GM23338 (cell line): ENCODE data around the gene CHRNA10.

Experiments used
- CREB1 ChIP-seq: fragments of 250-450 bp; sonication (Bioruptor Pico); IDR thresholded peaks from 2 replicates; pipeline ENCODE4 v1.5.0; 2020; ENCODE audit warnings: low read depth, mild to moderate bottlenecking, moderate library complexity
- CTCF ChIP-seq, 2 experiments: fragments of 200-600 bp in 1 of 2; sonication (generic) in 1 of 2; conservative IDR thresholded peaks; 2 replicates each; pipeline versions ENCODE4 v1.5.1 to v1.6.1; 2016 to 2017; ENCODE audit warnings: antibody characterized with exemption in 2 of 2, low read depth in 2 of 2, mild to moderate bottlenecking in 2 of 2, moderate library complexity in 1 of 2
- EZH2 ChIP-seq: fragments of 200-600 bp; sonication (generic); IDR thresholded peaks from one replicate; pipeline ENCODE4 v1.8.0; 2017; ENCODE audit warnings: antibody characterized with exemption, mild to moderate bottlenecking, low read depth; ENCODE audit not compliant: unreplicated experiment
- EZH2phosphoT487 ChIP-seq: fragments of 200-600 bp; sonication (generic); IDR thresholded peaks from one replicate; pipeline ENCODE4 v1.8.1; 2018; ENCODE audit warnings: antibody characterized with exemption; ENCODE audit not compliant: unreplicated experiment
- JUNB ChIP-seq: IDR thresholded peaks from one replicate; pipeline ENCODE4 v1.6.1; 2016; ENCODE audit warnings: antibody characterized with exemption; ENCODE audit not compliant: unreplicated experiment
- NANOG ChIP-seq: IDR thresholded peaks from 2 replicates; pipeline ENCODE4 v1.6.1; 2016; ENCODE audit warnings: antibody characterized with exemption, borderline replicate concordance
- POLR2AphosphoS5 ChIP-seq: IDR thresholded peaks from 2 replicates; pipeline ENCODE4 v1.6.1; 2016; ENCODE audit warnings: antibody characterized with exemption, low read depth
- REST ChIP-seq: IDR thresholded peaks from one replicate; pipeline ENCODE4 v1.6.1; 2018; ENCODE audit warnings: antibody characterized with exemption; ENCODE audit not compliant: unreplicated experiment
- STAT1 ChIP-seq: IDR thresholded peaks from one replicate; pipeline ENCODE4 v1.6.1; 2016; ENCODE audit warnings: antibody characterized with exemption; ENCODE audit not compliant: unreplicated experiment
- ZNF114 ChIP-seq: fragments of 250-450 bp; sonication (Bioruptor Pico); IDR thresholded peaks from 2 replicates; pipeline ENCODE4 v1.5.0; 2020; ENCODE audit warnings: mild to moderate bottlenecking, moderate library complexity
- ZNF331 ChIP-seq: fragments of 250-450 bp; sonication (Bioruptor Pico); IDR thresholded peaks from 2 replicates; pipeline ENCODE4 v1.5.0; 2020; ENCODE audit warnings: low read depth, mild to moderate bottlenecking, moderate library complexity
- ZNF462 ChIP-seq: fragments of 250-450 bp; sonication (Bioruptor Pico); IDR thresholded peaks from 2 replicates; pipeline ENCODE4 v1.5.0; 2020; ENCODE audit warnings: mild to moderate bottlenecking, moderate library complexity
- TF ChIP-seq, protein P1 (sequence below): IDR thresholded peaks from 2 replicates; pipeline ENCODE4 v1.6.1; 2016; ENCODE audit warnings: antibody characterized with exemption

DNA sequence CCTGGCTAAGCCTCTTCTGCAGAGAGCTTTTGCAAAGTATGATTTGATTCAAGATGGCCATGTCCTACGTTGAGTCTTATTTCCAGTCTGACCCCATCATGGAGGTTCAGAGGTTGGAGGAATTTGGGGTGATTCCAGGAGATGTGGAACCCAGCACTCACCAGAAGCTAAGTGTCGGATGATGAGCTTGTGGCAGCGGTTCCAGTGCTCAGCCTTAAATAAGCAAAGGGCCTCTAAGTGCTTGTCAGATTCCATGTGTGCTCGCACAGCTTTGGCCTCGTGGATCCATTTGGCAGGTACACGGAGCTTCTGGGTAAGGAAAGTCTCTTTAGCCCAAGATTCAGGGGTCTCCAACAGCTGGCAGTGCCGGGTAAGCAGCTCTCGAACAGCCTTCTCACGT is 11.9 kb upstream of the CHRNA10 start:
- no peak for TF ChIP-seq POLR2AphosphoS5
- no peak for TF ChIP-seq CTCF (conservative IDR thresholded peaks at IDR 0.05; ENCODE audit: low read depth in 2 of 2)
- no peak for TF ChIP-seq ZNF331
- TF ChIP-seq JUNB, result no peak
- TF ChIP-seq REST, result no peak
- TF ChIP-seq NANOG, result no peak
- TF ChIP-seq EZH2, result no peak
- no peak for TF ChIP-seq ZNF114
- TF ChIP-seq, protein P1, sequence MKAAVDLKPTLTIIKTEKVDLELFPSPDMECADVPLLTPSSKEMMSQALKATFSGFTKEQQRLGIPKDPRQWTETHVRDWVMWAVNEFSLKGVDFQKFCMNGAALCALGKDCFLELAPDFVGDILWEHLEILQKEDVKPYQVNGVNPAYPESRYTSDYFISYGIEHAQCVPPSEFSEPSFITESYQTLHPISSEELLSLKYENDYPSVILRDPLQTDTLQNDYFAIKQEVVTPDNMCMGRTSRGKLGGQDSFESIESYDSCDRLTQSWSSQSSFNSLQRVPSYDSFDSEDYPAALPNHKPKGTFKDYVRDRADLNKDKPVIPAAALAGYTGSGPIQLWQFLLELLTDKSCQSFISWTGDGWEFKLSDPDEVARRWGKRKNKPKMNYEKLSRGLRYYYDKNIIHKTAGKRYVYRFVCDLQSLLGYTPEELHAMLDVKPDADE, result no peak
- no peak for TF ChIP-seq CREB1
- no peak for TF ChIP-seq EZH2phosphoT487
- no peak for TF ChIP-seq ZNF462 (CRISPR knock-in tag)
- no peak for TF ChIP-seq STAT1
